Measurements from ENCODE around the gene MYOF.
A peak's percentile ranks its signal among the peaks of the same experiment; 100 is the strongest.

Gene MYOF

DNA sequence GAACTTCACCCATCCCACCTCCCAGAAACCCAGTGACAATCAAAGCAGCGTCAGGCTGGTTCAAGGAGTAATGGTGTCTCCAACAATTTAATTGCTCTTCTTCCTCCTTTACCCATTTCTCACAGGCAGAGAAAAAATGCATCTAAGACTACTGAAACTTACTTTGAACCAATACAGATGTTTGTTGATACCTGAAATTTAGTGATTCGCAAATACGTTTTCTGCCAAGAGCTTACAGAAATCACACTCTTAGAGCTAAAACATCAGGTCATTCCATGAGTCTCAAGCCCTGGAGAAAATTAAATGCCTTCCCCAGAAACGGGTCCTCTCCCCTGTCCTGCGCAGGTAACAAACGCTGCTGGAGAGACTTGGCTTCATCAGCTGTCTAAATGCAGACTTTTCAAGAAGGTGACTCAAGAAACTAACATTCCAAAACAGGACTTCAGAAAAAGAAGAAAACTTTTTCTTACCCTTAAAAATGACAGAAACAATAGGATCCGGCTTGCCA lies 443 bp downstream of the MYOF start:
- ATAC-seq = peak; percentile 51

DNA sequence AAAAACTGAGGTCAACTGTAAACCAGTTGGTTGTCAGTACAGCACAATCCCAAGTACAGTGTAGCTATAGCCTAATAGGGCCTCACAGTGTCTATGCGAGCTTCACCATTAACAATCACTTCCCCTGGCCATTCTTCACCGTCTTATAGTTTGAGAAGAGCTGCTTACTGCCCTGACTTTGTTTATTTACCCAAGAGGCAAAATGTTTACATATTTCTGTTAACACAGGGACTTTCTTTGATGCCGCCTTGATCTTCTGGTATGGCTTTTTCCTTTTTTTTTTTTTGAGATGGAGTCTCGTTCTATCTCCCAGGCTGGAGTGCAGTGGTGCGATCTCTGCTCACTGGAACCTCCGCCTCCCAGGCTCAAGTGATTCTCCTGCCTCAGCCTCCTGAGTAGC lies 3.3 kb downstream of the MYOF start:
- TF ChIP-seq CSDC2 (CRISPR knock-in tag; IDR thresholded peaks at IDR 0.05) (no peak), ZFP30 (CRISPR knock-in tag; IDR thresholded peaks at IDR 0.05) (no peak), ISL1 (CRISPR knock-in tag; IDR thresholded peaks at IDR 0.05) (no peak), RARB (CRISPR knock-in tag; IDR thresholded peaks at IDR 0.05) (no peak), ZC3H10 (CRISPR knock-in tag; IDR thresholded peaks at IDR 0.05) (no peak), GLIS3 (CRISPR knock-in tag; IDR thresholded peaks at IDR 0.05) (no peak), OSR1 (CRISPR knock-in tag; IDR thresholded peaks at IDR 0.05) (no peak), ZFP3 (CRISPR knock-in tag; IDR thresholded peaks at IDR 0.05) (no peak), PPARA (CRISPR knock-in tag; IDR thresholded peaks at IDR 0.05; ENCODE audit: borderline replicate concordance) (no peak)
- TF ChIP-seq, protein P1, sequence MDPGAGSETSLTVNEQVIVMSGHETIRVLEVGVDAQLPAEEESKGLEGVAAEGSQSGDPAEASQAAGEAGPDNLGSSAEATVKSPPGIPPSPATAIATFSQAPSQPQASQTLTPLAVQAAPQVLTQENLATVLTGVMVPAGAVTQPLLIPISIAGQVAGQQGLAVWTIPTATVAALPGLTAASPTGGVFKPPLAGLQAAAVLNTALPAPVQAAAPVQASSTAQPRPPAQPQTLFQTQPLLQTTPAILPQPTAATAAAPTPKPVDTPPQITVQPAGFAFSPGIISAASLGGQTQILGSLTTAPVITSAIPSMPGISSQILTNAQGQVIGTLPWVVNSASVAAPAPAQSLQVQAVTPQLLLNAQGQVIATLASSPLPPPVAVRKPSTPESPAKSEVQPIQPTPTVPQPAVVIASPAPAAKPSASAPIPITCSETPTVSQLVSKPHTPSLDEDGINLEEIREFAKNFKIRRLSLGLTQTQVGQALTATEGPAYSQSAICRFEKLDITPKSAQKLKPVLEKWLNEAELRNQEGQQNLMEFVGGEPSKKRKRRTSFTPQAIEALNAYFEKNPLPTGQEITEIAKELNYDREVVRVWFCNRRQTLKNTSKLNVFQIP (CRISPR knock-in tag; IDR thresholded peaks at IDR 0.05; ENCODE audit: borderline replicate concordance, low read depth) = no peak
- TF ChIP-seq, protein P2, sequence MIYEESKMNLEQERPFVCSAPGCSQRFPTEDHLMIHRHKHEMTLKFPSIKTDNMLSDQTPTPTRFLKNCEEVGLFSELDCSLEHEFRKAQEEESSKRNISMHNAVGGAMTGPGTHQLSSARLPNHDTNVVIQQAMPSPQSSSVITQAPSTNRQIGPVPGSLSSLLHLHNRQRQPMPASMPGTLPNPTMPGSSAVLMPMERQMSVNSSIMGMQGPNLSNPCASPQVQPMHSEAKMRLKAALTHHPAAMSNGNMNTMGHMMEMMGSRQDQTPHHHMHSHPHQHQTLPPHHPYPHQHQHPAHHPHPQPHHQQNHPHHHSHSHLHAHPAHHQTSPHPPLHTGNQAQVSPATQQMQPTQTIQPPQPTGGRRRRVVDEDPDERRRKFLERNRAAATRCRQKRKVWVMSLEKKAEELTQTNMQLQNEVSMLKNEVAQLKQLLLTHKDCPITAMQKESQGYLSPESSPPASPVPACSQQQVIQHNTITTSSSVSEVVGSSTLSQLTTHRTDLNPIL (CRISPR knock-in tag; IDR thresholded peaks at IDR 0.05; ENCODE audit: low read depth) = no peak
- TF ChIP-seq, protein P3, sequence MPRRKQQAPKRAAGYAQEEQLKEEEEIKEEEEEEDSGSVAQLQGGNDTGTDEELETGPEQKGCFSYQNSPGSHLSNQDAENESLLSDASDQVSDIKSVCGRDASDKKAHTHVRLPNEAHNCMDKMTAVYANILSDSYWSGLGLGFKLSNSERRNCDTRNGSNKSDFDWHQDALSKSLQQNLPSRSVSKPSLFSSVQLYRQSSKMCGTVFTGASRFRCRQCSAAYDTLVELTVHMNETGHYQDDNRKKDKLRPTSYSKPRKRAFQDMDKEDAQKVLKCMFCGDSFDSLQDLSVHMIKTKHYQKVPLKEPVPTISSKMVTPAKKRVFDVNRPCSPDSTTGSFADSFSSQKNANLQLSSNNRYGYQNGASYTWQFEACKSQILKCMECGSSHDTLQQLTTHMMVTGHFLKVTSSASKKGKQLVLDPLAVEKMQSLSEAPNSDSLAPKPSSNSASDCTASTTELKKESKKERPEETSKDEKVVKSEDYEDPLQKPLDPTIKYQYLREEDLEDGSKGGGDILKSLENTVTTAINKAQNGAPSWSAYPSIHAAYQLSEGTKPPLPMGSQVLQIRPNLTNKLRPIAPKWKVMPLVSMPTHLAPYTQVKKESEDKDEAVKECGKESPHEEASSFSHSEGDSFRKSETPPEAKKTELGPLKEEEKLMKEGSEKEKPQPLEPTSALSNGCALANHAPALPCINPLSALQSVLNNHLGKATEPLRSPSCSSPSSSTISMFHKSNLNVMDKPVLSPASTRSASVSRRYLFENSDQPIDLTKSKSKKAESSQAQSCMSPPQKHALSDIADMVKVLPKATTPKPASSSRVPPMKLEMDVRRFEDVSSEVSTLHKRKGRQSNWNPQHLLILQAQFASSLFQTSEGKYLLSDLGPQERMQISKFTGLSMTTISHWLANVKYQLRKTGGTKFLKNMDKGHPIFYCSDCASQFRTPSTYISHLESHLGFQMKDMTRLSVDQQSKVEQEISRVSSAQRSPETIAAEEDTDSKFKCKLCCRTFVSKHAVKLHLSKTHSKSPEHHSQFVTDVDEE (CRISPR knock-in tag; IDR thresholded peaks at IDR 0.05) = no peak
- TF ChIP-seq, protein P4, sequence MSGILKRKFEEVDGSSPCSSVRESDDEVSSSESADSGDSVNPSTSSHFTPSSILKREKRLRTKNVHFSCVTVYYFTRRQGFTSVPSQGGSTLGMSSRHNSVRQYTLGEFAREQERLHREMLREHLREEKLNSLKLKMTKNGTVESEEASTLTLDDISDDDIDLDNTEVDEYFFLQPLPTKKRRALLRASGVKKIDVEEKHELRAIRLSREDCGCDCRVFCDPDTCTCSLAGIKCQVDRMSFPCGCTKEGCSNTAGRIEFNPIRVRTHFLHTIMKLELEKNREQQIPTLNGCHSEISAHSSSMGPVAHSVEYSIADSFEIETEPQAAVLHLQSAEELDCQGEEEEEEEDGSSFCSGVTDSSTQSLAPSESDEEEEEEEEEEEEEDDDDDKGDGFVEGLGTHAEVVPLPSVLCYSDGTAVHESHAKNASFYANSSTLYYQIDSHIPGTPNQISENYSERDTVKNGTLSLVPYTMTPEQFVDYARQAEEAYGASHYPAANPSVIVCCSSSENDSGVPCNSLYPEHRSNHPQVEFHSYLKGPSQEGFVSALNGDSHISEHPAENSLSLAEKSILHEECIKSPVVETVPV (CRISPR knock-in tag; IDR thresholded peaks at IDR 0.05) = no peak

More for the DNA sequence above, 443 bp downstream of the MYOF start:
- TF ChIP-seq OSR1 (CRISPR knock-in tag; IDR thresholded peaks at IDR 0.05) (no peak), SNAI2 (CRISPR knock-in tag; IDR thresholded peaks at IDR 0.05) (no peak), GLIS3 (CRISPR knock-in tag; IDR thresholded peaks at IDR 0.05) (no peak), ZNF70 (CRISPR knock-in tag; IDR thresholded peaks at IDR 0.05) (no peak), ZFP30 (CRISPR knock-in tag; IDR thresholded peaks at IDR 0.05) (no peak), RARB (CRISPR knock-in tag; IDR thresholded peaks at IDR 0.05) (no peak)
- TF ChIP-seq, protein P4 (CRISPR knock-in tag; IDR thresholded peaks at IDR 0.05) = no peak
- TF ChIP-seq, protein P2 (CRISPR knock-in tag; IDR thresholded peaks at IDR 0.05; ENCODE audit: low read depth) = no peak

DNA sequence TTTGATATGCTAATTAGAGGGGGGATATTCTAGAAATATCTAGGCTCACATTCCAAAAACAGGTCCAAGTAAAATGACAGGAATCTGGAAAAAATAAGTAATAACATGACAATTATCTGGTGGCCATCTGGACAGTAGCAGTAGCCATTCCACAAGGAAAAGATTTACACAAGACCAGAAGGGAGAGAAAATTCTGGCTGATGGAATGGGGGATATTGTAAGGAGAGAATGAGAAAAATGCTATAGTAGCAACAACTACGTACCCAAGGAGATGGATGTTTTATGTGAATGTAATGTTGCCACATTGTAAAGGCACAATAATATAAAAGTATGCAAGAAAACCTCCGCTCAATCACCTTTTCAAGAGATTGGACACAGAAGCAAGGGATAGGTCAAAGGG lies 5.4 kb downstream of the MYOF start:
- ATAC-seq = no peak
- TF ChIP-seq ESRRG (CRISPR knock-in tag; IDR thresholded peaks at IDR 0.05) (no peak), ZFP3 (CRISPR knock-in tag; IDR thresholded peaks at IDR 0.05) (no peak)

More for the DNA sequence above, 3.3 kb downstream of the MYOF start:
- no peak for ATAC-seq

DNA sequence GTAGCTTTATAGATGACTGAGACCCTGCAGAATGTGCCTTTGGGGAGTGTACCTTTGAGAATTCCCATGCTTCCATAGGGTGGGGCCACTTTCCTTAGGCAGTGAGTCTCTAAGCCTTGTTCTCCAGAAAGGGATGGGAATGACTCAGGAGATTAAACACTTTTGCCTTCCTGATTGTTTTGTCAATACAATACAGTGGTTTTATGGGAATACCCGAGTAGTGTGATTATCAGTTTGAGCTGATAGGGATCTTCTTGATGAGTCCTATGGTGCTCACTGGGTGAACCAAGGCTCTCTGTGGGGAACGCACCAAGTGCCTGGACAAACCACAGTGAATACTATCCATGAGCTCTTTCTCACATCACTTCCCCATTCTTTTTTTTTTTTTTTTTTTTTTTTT lies 6.3 kb downstream of the MYOF start:
- ATAC-seq = no peak
- no peak for TF ChIP-seq TCF4 (CRISPR knock-in tag; IDR thresholded peaks at IDR 0.05; ENCODE audit: borderline replicate concordance)
- TF ChIP-seq ZNF8 (CRISPR knock-in tag; IDR thresholded peaks at IDR 0.05) = no peak
- TF ChIP-seq RARB (CRISPR knock-in tag; IDR thresholded peaks at IDR 0.05) = no peak
- TF ChIP-seq ISL1 (CRISPR knock-in tag; IDR thresholded peaks at IDR 0.05) = peak; percentile 7; the same call in 1 of the 2 replicates

Data from SK-N-SH treated with all-trans-retinoic acid at 6 μM for 48 hours (cell line).